ENCODE data around the gene PRKCH. TPM values are rescaled to one million over a fixed set of nuclear protein-coding genes. Genes with fewer than 3 reads are reported as not detected.
A peak's percentile ranks its signal among the peaks of the same experiment; 100 is the strongest.

Gene PRKCH
- total and polyA plus RNA-seq, 2 donors (not counting 3 experiments of a cell fraction or from before 2014, with no cell fraction given) = 97.7 to 103 TPM

DNA sequence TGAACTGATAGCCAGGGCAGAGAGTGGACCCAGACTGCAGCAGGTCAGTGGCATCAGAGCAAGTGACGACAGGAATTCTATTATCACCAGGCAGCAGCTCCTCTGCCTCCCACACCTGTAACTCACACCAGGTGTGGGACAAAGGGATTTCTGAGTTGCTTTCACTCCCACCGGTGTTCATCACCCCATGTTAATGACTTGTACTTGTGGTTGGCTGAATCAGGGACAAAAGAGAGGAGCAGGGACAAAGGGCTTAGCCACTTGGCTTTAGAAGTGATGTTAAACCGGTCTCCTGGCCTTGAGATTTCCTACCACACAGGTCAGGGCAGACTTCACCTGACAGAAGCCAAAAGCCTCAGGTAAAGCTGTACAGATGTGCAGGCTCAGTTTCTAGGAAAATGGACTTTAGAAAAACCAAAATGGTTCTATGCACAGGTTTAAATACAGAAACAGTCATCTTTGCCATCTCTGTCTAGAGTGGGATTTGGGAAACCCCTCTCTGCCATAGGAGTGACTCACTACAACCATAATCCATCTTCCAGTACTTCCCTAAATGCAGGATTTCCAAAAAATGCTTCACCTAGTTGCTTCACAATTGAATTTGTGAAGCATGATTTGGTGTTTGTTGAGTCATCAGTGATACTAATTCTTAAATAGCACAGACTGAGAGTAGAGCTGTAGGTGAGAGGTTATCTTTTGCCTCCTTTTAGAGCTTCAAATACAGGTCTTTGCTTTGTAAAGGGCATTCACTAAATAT, 158.5 kb downstream of the PRKCH start:
- no peak for TF ChIP-seq EZH2 (IDR thresholded peaks at IDR 0.05; ENCODE audit: borderline replicate concordance, low read depth, low read length, severe bottlenecking)
- no peak for TF ChIP-seq POLR2AphosphoS5 (IDR thresholded peaks at IDR 0.05; ENCODE audit: insufficient read depth, low read depth, low read length)
- no peak for TF ChIP-seq MYC (IDR thresholded peaks at IDR 0.05; ENCODE audit: low read depth, low read length)
- TF ChIP-seq POLR2A (IDR thresholded peaks at IDR 0.05; ENCODE audit: low read depth, low read length) = no peak
- TF ChIP-seq FOS (IDR thresholded peaks at IDR 0.05; ENCODE audit: borderline replicate concordance, insufficient read depth, low read length) = peak; percentile 15
- TF ChIP-seq, protein P1, sequence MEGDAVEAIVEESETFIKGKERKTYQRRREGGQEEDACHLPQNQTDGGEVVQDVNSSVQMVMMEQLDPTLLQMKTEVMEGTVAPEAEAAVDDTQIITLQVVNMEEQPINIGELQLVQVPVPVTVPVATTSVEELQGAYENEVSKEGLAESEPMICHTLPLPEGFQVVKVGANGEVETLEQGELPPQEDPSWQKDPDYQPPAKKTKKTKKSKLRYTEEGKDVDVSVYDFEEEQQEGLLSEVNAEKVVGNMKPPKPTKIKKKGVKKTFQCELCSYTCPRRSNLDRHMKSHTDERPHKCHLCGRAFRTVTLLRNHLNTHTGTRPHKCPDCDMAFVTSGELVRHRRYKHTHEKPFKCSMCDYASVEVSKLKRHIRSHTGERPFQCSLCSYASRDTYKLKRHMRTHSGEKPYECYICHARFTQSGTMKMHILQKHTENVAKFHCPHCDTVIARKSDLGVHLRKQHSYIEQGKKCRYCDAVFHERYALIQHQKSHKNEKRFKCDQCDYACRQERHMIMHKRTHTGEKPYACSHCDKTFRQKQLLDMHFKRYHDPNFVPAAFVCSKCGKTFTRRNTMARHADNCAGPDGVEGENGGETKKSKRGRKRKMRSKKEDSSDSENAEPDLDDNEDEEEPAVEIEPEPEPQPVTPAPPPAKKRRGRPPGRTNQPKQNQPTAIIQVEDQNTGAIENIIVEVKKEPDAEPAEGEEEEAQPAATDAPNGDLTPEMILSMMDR (IDR thresholded peaks at IDR 0.05; ENCODE audit: extremely low read depth in 1 of 2, insufficient read depth in 1 of 2, low read depth in 1 of 2, low read length in 2 of 2) = no peak
- TF ChIP-seq GATA2 (IDR thresholded peaks at IDR 0.05; ENCODE audit: insufficient read depth, insufficient read length, low read depth, low read length) = no peak
- peak; percentile 20 for TF ChIP-seq JUN (IDR thresholded peaks at IDR 0.05; ENCODE audit: borderline replicate concordance, insufficient read depth, insufficient read length, low read depth)
- BruUV-seq (replicated peaks) = no TSS peak

More for the DNA sequence above, 158.5 kb downstream of the PRKCH start:
- no peak overlapping the region for H3K4me3 ChIP-seq (replicated peaks in 1 of 3; ENCODE audit: insufficient read depth in 1 of 3, low read depth in 1 of 3, low read length in 3 of 3)
- dilution Hi-C loops (cut with MboI; ENCODE audit: extremely low pct_ligation_motif_present, low sequenced_read_pairs) (no loop called here), intact Hi-C loops (cut with micrococcal nuclease) (loop anchor here (5.0 kb wide), 1 partner anchor 237 kb away; no protein-coding TSS in a partner anchor)
- peaks cover 6% of the 10 kb centered on the region for H3K79me2 ChIP-seq (ENCODE audit: control insufficient read depth, insufficient read depth, low read length)
- H2AFZ ChIP-seq (ENCODE audit: low read depth, low read length) = no peak overlapping the region
- DNase-seq (ENCODE audit: low read depth, low spot score) (peak; percentile 39), FAIRE-seq (no peak)
- ChIA-PET CTCF (interaction anchor here (1.3 to 1.6 kb wide), 2 partner anchors 10 to 44 kb away, joined by 3 to 4 read pairs; no protein-coding TSS in a partner anchor), POLR2A (no interaction called here)
- no peak overlapping the region for H3K4me2 ChIP-seq (ENCODE audit: insufficient read depth, low read length)
- no peaks in the 10 kb centered on the region for H3K27me3 ChIP-seq (ENCODE audit: control insufficient read depth in 2 of 2, insufficient read depth in 2 of 2, low read length in 2 of 2)
- no peak overlapping the region for H3K27ac ChIP-seq (ENCODE audit: insufficient read depth, low read depth, low read length)
- H3K9ac ChIP-seq (replicated peaks; ENCODE audit: extremely low read depth, insufficient read depth, low read length) = no peak overlapping the region
- H3K9me1 ChIP-seq (replicated peaks; ENCODE audit: control insufficient read depth, extremely low read depth, insufficient read depth, low read length) = no peaks in the 10 kb centered on the region
- no peaks in the 10 kb centered on the region for H3K9me3 ChIP-seq (replicated peaks; ENCODE audit: control insufficient read depth, insufficient read depth, low read length)
- no peaks in the 10 kb centered on the region for H4K20me1 ChIP-seq (replicated peaks; ENCODE audit: control insufficient read depth, extremely low read depth, insufficient read depth, low read length)
- peaks cover 0 to 11% of the 10 kb centered on the region in 2 experiments for H3K36me3 ChIP-seq (ENCODE audit: control insufficient read depth in 2 of 2, extremely low read depth in 1 of 2, insufficient read depth in 2 of 2, low read length in 2 of 2)
- H3K4me1 ChIP-seq (ENCODE audit: control insufficient read depth, extremely low read depth, insufficient read depth, low read length) = peaks cover 45% of the 10 kb centered on the region
